ENCODE data around the gene AGBL1. TPM values are rescaled to one million over a fixed set of nuclear protein-coding genes. Genes with fewer than 3 reads are reported as not detected.

The AGBL1 gene
- total RNA-seq, 1 experiment from 2014 or later, result not detected

DNA sequence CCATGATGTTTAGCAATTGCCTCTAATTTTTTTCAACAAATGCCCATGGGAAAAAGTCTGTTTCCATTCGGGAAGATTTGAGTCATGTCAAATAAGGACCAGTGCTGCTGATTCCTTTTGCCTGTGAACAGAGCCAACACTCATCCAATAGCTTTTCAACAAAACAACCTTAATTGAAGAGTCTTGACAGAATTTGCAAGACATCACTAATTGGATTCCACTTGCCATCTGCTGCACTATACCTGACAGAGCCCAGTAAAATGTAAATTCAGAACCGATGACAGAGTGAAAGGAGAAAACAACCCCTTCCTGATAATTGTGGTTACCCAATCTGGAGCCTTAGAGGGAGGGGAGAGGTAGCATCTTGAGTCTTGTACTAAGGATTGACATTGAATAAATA lies 426.7 kb downstream of the AGBL1 start:
- Histone ChIP-seq H3K4me1 (ENCODE audit: insufficient read depth, low read length) (no peaks in the 10 kb centered on the region), H2BK5ac (ENCODE audit: insufficient read length, low read length) (no peak overlapping the region), H3T11ph (ENCODE audit: low read length) (no peak overlapping the region), H2BK120ac (ENCODE audit: low read depth, low read length, poor library complexity, severe bottlenecking) (no peak overlapping the region), H2AK5ac (ENCODE audit: insufficient read length, low read length) (no peak overlapping the region), H3K9me3 (ENCODE audit: control insufficient read depth, low read depth, low read length) (no peaks in the 10 kb centered on the region), H2BK12ac (ENCODE audit: insufficient read length, low read depth, low read length) (no peak overlapping the region), H3K23ac (ENCODE audit: insufficient read length, low read depth, low read length) (no peak overlapping the region), H3K14ac (ENCODE audit: insufficient read depth, low read length) (no peak overlapping the region), H3K4me2 (ENCODE audit: insufficient read depth, insufficient read length, low read length) (no peak overlapping the region), H3K4ac (ENCODE audit: low read depth, low read length) (no peak overlapping the region), H4K91ac (ENCODE audit: insufficient read length, low read depth, low read length) (no peak overlapping the region), H2AFZ (ENCODE audit: low read length) (no peak overlapping the region), H4K20me1 (ENCODE audit: control insufficient read depth, insufficient read depth, insufficient read length) (no peaks in the 10 kb centered on the region), H3K27ac (ENCODE audit: insufficient read length, low read depth, low read length) (no peak overlapping the region), H3K23me2 (ENCODE audit: insufficient read length, low read depth, low read length, poor library complexity, severe bottlenecking) (no peaks in the 10 kb centered on the region), H3K79me1 (ENCODE audit: insufficient read depth, low read depth, low read length, poor library complexity, severe bottlenecking) (no peaks in the 10 kb centered on the region), H4K5ac (ENCODE audit: insufficient read length, low read depth, low read length) (no peak overlapping the region), H3K18ac (ENCODE audit: insufficient read length, low read depth, low read length) (no peak overlapping the region), H3K56ac (ENCODE audit: insufficient read length, low read depth, low read length) (no peak overlapping the region), H3K27me3 (ENCODE audit: insufficient read depth, low read length) (no peaks in the 10 kb centered on the region), H2BK20ac (ENCODE audit: low read depth, low read length, poor library complexity, severe bottlenecking) (no peak overlapping the region), H4K8ac (replicated peaks; ENCODE audit: insufficient read length, low read depth, low read length) (no peak overlapping the region), H2BK15ac (ENCODE audit: low read depth, low read length) (no peak overlapping the region), H3K9ac (ENCODE audit: extremely low read depth, insufficient read length, low read length) (no peak overlapping the region), H3K79me2 (ENCODE audit: insufficient read depth, low read length) (no peaks in the 10 kb centered on the region)
- DNase-seq, result no peak
- no peak overlapping the region for H3K27ac Mint-ChIP-seq
- H3K27me3 Mint-ChIP-seq (ENCODE audit: low read depth), result no peaks in the 10 kb centered on the region
- peaks cover 0 to 4% of the 10 kb centered on the region in 2 experiments; a peak in 1 of 5 replicates for H3K9me3 Mint-ChIP-seq
- TF ChIP-seq, protein P1, sequence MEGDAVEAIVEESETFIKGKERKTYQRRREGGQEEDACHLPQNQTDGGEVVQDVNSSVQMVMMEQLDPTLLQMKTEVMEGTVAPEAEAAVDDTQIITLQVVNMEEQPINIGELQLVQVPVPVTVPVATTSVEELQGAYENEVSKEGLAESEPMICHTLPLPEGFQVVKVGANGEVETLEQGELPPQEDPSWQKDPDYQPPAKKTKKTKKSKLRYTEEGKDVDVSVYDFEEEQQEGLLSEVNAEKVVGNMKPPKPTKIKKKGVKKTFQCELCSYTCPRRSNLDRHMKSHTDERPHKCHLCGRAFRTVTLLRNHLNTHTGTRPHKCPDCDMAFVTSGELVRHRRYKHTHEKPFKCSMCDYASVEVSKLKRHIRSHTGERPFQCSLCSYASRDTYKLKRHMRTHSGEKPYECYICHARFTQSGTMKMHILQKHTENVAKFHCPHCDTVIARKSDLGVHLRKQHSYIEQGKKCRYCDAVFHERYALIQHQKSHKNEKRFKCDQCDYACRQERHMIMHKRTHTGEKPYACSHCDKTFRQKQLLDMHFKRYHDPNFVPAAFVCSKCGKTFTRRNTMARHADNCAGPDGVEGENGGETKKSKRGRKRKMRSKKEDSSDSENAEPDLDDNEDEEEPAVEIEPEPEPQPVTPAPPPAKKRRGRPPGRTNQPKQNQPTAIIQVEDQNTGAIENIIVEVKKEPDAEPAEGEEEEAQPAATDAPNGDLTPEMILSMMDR (conservative IDR thresholded peaks at IDR 0.05), result no peak
- H3K4me1 Mint-ChIP-seq, result peaks cover 8 to 14% of the 10 kb centered on the region in 2 experiments
- peaks cover 0 to 1% (median 0%) of the 10 kb centered on the region in 3 experiments; a peak in 1 of 7 replicates for H3K36me3 Mint-ChIP-seq (ENCODE audit: insufficient read depth in 1 of 3, low read depth in 3 of 3)
- no CpG with 5 or more reads among the region's 2 CpGs for WGBS (ENCODE audit: extremely low coverage, insufficient read length, low lambda C conversion rate)
- no peak overlapping the region for H3K4me3 Mint-ChIP-seq

All from H9 (cell line).